Coronary artery (tissue), 2 donors: ENCODE results near the gene OOSP3.
"Not testable (repeated sequence)": the region's sequence is repeated elsewhere in the genome, so short reads cannot be mapped to it uniquely, and the experiment has no call there.

ENCODE experiments used
- DNase-seq: peaks from one replicate; pipeline ENCODE4 v3.0.0-alpha.2; 2017; ENCODE audit warnings: low spot score
- H3K27ac ChIP-seq, 2 donors: fragments of 200-600 bp; sonication (generic); one replicate each; pipeline ENCODE4 v1.5.1; 2016 to 2019
- H3K4me3 ChIP-seq: fragments of 200-600 bp; sonication (generic); 2 replicates; pipeline ENCODE4 v1.5.1; 2016; ENCODE audit warnings: mild to moderate bottlenecking, moderate library complexity
- TF ChIP-seq, protein P1 (sequence below): fragments of 200-600 bp; sonication (generic); IDR thresholded peaks from one replicate; pipeline ENCODE4 v1.5.1; 2019; ENCODE audit warnings: antibody characterized with exemption

The OOSP3 gene

GRCh38 chr11:59875856-59876519, 2.6 kb upstream of the OOSP3 start:
- Histone ChIP-seq H3K27ac (no peak overlapping the region), H3K4me3 (no peak overlapping the region)
- TF ChIP-seq, protein P1, sequence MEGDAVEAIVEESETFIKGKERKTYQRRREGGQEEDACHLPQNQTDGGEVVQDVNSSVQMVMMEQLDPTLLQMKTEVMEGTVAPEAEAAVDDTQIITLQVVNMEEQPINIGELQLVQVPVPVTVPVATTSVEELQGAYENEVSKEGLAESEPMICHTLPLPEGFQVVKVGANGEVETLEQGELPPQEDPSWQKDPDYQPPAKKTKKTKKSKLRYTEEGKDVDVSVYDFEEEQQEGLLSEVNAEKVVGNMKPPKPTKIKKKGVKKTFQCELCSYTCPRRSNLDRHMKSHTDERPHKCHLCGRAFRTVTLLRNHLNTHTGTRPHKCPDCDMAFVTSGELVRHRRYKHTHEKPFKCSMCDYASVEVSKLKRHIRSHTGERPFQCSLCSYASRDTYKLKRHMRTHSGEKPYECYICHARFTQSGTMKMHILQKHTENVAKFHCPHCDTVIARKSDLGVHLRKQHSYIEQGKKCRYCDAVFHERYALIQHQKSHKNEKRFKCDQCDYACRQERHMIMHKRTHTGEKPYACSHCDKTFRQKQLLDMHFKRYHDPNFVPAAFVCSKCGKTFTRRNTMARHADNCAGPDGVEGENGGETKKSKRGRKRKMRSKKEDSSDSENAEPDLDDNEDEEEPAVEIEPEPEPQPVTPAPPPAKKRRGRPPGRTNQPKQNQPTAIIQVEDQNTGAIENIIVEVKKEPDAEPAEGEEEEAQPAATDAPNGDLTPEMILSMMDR: no peak
- no peak for DNase-seq

DNA sequence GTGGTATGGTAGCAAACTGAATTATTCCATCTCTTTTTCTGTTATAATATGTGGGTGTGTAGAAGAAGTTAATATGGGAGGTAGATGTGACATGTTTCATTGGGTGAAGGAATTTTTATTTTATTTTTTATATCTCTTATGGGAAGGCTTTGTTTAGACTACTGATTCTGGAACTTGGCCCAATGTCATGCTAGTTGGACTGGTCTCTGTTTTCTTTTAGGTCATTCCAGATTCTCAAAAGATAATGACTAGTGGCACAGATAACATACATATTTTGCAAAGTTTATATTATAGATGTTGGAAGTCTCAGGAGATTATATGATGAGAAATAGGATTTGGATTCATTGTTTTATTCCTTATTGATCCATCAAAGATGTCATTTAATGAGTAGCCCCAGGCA, 1.3 kb upstream of the OOSP3 start:
- H3K27ac ChIP-seq: no peak overlapping the region
- no peak for DNase-seq
- TF ChIP-seq, protein P1: no peak
- no peak overlapping the region for H3K4me3 ChIP-seq

DNA sequence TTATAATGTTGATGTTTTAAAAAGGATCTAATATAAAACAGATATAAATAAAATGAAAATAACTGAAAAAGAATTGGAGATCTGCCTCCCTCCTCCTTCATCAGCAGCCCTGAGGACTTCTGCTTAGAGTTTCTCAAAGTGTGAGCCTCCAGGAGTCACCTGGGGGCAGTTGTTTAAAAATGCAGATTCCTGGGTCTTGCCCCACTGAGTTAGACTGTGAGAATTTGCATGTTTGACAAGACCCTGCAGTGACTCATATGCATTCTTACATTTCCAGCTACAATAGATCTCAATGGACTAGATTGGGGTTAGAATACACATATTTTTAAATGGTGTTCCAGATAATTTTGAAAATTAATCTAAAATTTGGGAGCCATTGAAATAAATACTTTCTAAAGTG, 798 bp upstream of the OOSP3 start:
- Histone ChIP-seq H3K27ac (no peak overlapping the region), H3K4me3 (no peak overlapping the region)
- DNase-seq: no peak
- TF ChIP-seq, protein P1: no peak

DNA sequence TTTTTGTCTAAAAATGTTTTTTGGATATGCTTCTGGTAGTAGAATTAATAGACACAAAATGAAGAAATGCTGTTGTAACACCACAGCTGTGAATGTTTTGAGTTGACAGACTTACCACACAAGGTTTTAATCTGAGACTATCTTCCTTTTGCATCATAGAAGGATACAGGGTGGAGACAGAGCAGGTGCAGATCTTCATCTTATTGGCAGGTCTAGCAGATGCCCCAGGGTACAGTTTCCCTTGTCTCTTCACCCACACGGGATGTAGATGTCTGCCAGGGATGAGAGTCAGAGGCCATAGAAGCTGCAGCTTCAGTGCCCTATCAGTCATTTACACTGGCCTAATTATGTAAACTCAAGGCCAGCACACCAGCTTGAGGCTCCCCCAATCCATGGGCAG, 985 bp downstream of the OOSP3 start:
- no peak overlapping the region for H3K27ac ChIP-seq
- no peak for DNase-seq
- TF ChIP-seq, protein P1: no peak
- no peak overlapping the region for H3K4me3 ChIP-seq

- DNase-seq: no peak
- TF ChIP-seq, protein P1: no peak
- no peak overlapping the region for H3K4me3 ChIP-seq
- H3K27ac ChIP-seq: no peak overlapping the region
Observed at GRCh38 chr11:59883597-59883996, 5.0 kb downstream of the OOSP3 start.

DNA sequence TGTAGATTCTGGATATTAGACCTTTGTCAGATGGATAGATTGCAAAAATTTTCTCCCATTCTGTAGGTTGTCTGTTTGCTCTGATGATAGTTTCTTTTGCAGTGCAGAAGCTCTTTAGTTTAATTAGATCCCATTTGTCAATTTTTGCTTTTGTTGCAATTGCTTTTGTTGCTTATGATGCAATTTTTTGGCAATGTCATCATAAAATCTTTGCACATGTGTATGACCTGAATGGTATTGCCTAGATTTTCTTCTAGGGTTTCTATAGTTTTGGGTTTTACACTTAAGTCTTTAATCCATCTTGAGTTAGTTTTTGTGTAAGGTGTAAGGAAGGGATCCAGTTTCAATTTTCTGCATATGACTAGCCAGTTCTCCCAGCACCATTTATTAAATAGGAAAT, 8.6 kb downstream of the OOSP3 start:
- not testable (repeated sequence) for H3K4me3 ChIP-seq, DNase-seq, H3K27ac ChIP-seq

DNA sequence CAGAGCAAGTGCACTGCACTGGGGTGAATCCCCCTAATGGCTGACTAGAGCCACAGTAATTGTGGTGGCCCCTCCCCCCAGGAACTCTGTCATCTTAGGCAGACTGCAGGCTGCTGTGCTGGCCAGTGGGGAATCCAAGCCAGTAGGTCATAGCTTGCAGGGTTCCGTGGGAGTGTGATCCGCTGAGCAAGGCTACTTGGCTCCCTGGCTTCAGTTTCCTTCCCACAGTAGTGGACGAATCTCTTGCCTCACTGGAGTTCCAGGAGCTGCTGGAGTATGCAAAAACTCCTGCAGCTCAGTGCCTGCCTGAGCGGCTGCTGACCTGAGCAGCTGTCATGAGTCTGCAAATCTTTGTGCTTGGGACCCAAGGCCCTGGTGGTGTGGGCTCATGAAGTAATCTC, 13.2 kb downstream of the OOSP3 start:
- no peak overlapping the region for H3K27ac ChIP-seq
- H3K4me3 ChIP-seq: no peak overlapping the region
- no peak for DNase-seq
- TF ChIP-seq, protein P1: no peak
